ENCODE results near the gene SPINK5.

The SPINK5 gene

DNA sequence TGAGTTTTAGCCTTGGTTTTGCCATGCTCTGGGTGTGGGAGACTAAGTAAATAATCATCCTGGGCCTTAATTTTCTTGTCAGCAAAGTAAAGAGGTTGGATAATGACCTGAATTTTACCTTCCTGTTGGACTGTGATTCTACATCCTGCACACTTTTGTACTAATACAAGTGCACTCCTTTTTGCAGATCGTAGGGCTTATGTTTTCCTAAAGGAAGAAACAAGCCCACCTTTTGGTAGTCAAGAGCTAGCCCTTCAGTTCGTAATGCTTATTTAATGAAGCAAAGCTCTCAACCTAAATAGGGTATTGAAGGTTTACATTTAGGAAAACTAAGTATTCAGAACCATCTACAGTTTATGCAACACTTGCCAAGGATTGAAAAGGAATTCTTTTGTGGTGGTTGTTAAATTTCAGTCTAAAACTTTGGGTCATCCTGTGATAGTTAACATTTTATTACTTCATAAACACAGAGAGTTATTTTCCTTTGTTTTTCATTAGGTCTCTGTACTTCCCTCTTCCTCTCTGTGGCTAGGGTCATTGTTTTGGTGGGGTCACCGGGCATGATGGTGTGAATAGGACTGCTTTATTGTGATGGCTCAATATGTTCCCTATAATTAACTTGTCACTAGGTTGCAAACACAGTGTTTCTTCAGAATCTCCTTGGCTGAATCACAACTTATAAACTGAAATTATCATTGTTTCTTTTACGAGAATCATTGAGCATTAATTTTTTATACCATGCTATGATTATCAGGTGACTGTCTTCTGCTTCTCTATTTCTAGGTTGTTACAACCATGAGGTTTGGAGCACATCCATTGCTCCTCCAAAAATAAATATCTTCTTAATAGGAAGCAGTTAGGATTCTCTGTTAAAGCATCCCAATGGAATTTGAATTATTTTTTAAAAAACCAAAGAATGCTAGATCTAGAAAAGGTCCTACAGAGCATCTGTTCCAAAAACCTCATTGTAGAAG lies 28.5 kb downstream of the SPINK5 start:
- DNase-seq (ENCODE audit: low read depth, low spot score) = no peak

DNA sequence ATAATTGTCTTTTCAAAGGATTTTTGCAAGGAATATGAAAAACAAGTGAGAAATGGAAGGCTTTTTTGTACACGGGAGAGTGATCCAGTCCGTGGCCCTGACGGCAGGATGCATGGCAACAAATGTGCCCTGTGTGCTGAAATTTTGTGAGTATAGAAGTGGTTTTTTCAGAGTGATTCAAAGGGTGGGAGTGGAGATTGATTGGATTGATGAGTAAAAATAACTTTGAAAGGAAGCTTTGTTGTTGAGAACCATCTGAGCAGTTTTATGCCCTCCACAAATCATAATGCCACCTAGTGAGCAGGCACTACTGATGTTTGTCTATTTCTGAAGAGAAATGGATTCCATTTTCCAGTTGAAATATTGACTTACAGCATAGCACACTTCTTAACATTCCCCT lies 30.6 kb downstream of the SPINK5 start:
- no peak for DNase-seq (ENCODE audit: low read depth, low spot score)

DNA sequence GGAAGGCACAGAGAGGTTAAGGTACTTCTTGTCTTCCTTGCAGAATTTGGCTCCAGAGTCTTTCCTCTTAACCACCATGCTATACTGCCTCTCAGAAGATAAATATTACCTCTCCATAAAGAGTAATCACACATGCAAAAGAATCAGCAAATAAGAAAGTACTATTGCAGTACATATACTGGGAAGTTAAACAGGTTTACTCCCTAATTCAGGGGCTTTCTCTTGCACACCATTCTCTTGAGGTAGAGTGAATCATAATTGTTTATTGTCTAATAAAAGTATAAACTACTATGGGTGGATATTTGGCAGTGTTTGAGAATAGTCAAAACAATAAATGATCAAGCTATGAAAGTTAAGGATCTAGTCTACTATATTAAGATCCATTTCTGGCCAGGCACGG lies 40.4 kb downstream of the SPINK5 start:
- no peak for DNase-seq (ENCODE audit: low read depth, low spot score)

DNA sequence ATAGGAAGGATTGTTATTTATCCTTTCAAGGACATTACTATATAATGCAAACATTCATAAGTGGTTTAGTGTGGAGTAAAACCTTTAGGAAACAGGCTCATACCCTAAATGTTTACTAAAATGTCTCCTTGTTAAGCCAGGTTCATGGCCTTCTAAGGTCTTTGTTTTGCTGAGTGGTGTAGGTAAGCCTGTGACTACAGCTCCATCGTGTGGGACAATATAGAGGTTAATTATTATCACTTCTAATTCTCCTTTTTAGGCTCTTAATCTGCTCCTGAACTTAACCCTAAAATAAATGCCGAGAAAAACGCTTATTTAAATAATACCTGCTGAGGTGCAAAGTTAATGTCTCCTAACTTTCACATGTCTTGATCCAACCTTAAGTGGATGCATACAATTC lies 43.8 kb downstream of the SPINK5 start:
- no peak for DNase-seq (ENCODE audit: low read depth, low spot score)

DNA sequence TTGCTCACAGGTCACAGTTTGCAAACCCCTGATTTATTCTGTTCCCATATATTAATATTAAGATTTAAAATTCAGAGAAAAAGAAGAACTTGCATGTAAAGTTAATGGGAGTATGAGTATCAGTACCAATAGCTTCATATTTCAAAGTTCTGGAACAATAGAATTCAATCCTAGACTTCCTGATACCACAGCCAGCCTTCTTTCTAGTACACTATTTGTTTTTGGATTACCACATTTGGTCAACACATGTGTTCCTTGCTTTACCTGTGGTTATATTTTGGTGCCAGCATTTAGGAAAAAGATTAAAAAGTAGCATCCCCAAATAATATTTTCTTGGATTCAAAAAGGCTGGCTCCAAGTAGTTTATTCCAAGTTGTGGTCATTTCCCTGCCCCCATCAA lies 49.5 kb downstream of the SPINK5 start:
- no peak for DNase-seq (ENCODE audit: low read depth, low spot score)

DNA sequence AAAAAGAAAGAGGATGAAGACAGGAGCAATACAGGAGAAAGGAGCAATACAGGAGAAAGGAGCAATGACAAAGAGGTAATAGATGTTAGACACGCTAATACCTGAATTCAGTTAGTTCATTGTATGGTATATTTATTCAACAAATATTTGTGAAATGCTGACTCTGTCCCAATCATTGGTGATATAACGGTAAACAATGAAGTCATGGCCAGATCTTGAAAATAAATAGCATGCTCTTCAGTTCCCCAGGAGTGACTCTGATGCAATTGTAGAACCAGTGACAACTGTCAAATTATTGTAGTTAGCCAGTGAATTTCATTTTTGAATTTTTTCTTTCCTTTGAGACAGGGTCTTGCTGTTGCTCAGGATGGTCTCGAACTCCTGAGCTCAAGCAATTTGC lies 56.5 kb downstream of the SPINK5 start:
- no peak for DNase-seq (ENCODE audit: low read depth, low spot score)

DNA sequence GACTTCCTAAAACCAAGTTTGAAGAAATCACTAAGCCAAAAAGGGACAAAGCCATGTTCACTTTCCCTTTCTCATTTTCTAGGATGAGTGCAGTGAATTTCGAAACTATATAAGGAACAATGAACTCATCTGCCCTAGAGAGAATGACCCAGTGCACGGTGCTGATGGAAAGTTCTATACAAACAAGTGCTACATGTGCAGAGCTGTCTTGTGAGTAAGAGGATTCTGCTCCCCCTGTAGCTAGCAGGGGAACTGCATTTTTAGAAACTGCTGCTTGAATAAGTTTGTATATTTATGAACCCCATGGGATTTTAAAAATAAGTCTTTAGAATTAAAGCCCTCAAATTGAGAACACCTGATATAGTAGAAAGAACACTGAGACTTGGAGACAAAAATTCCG lies 61.9 kb downstream of the SPINK5 start:
- no peak for DNase-seq (ENCODE audit: low read depth, low spot score)

DNA sequence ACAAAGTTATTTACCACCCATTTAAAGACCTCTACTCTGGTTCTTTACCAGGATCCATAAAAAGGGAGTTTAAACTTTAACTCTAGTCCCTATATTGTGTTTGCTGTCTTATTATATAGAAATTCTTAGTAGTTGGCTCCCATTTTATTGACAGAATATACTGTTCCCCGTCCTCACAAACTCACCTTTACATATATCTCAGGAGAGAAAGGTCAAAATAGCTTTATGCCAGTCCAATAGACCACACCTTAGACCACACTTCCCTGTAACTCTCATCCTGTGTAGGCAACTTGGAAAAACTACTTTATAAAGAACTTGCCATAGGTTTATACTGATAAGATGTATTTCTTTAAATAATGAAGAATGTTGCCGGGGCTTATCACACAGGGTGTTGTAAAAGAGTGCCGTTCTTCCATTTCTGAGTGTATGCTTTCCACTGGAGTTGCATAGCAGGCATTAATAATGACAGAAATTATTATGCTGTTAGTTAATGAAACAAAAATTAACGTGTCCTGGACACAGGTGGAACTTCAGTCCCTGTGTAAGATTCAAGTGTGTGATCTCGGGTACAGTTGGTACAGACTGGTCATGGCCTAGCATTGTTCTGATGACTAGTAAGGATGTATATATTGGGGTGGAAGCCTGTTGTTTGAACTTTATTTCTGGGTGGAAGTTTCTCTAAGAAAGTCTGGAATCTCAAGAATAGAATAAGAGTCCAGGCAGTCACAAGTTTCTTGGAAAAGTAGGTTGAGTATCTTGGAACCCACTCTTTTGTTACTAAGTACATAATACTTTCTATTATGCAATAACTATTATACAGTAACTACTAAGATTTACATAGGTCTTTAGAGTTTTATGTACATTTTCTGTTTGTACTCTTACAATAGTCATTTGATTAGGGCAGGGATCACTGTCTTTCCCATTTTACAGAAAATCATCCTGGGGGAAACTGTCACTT lies 71.6 kb downstream of the SPINK5 start:
- no peak for DNase-seq (ENCODE audit: low read depth, low spot score)

DNA sequence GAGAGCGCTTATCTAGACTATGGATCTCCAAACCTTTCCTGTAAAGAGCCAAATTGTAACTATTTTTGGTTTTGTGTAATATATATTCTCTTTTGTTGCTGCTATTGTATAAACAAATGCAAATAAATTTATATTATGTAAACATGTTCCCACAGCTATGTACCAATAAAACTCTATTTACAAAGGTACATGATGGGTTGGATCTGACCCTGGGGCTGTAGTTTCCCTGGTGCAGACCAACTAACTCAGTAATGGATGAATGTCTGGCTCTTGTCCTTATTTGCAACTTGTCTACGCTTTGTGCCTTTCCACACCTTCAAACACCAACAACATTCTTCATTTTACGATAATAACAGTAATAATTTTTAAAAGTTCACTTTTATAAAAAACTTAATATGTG lies 77.1 kb downstream of the SPINK5 start:
- no peak for DNase-seq (ENCODE audit: low read depth, low spot score)

DNA sequence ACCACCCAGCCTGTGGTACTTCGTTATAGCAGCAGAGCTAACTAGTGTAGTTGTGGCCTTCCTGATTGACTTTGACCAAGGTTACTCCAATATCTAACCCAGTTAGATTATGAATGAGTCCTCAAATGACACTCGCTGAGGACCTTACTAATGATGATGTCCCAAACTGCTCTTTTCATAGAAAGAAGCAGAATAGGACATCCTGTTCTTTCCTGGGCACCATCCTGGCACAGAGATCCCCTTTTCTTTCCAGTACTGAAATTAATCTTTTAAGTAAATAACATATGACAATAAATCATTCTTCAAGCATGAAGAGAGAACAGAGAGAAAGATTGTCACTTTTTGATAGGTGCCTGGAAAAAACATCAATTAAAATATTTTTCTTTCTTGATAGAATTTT lies 77.9 kb downstream of the SPINK5 start:
- DNase-seq (ENCODE audit: low read depth, low spot score) = no peak

DNA sequence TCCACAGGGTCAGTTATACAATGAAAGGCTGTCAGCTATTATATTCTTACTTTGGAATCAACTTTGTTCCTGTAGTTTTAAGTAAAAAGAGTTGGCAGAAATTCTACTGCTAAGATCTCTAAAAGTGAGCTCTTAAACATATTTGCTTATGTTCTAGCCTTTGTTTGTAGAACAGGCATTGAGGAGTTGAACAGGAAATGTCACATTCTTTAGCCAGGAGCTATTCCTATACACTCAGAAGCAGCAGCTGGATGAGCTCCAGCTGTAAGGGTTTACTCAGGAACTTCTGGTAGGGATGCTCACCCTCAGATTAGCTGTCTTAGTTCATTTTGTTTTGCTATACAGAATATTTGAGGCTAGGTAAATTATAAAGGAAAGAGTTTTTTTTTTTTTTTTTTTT lies 82.1 kb downstream of the SPINK5 start:
- DNase-seq (ENCODE audit: low read depth, low spot score) = no peak

DNA sequence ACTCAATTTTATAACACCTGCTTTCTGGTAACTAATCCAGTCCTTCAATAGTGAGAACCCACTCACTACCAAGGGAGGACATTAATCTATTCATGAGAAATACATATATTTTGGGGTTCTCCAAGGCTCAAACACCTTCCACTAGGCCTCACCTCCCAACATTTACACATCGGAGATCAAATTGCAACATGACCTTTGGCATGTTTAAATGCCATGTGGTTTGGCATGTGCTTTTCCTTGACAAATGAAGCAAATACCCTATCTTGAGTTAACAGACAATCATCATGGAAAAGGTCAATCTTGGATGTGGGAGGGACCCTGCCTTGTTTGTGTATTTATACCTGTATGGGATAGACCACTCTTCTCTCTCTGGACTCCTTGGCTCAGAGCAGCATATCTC lies 82.7 kb downstream of the SPINK5 start:
- no peak for DNase-seq (ENCODE audit: low read depth, low spot score)

DNA sequence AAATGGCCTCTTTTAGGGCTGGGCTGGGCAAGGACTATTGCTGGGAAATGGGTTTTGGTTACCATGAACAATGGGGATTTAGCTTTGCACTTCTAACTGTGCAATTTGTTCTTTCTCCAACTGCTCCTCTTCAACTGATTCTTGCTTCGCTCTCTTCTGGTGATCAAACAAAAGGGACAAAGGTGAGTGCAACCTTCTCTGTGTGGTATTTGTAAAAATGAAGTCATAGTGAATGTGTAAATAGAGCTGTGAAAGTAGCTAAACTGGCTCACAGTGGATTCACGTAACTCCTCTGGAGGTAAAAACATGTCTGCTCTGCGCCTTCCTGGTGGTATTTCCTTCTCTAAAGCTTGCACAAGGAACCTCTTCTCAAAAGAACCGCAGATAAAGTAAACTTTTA lies 83.6 kb downstream of the SPINK5 start:
- no peak for DNase-seq (ENCODE audit: low read depth, low spot score)

DNA sequence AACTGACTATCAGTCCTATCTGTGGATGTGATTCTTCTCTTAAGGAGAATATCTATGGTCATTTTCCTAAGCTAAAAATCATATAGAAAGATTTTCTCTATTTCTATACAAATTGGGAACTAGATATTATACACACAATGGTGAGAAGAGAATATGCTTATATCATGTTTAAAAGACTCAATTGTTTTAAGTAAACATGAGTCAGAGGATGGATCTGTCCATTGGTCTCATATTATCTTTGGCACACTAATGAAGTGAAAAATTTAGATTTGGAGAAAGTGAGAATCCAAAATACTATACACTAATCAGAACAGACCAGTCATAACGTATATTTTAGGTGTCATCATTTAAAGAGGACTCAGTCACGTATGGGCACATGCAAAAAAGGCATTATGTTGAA lies 88.1 kb downstream of the SPINK5 start:
- DNase-seq (ENCODE audit: low read depth, low spot score) = no peak

DNA sequence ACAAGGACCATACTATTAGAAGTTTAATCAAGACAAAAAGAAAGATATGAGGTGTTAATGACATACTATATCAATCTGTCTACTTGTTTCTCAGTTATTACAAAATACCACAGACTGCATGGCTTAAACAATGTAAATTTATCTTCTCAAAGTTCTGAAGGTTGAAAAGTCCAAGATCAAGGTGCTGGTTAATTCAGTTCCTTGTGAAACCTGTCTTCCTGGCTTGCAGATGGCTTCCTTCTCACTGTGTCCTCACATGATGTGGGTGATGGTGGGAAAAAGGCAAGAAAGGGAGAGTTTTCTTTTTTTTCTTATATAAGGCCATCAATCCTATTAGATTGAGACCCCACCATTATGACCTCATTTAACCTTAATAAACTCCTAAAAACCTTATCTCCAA lies 89.0 kb downstream of the SPINK5 start:
- DNase-seq (ENCODE audit: low read depth, low spot score) = no peak

DNA sequence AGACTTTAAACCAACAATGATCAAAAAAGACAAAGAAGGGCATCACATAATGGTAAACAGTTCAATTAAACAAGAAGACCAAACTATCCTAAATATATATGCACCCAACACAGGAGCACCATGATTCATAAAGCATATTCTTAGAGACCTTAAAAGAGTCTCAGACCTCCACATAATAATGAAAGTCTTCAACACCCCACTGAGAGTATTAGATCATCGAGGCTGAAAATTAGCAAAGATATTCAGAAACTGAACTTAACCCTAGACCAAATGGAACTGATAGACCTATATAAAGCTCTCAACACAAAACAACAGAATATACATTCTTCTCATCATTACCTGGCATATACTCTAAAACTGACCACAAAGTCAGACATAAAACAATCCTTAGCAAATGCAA lies 92.8 kb downstream of the SPINK5 start:
- DNase-seq (ENCODE audit: low read depth, low spot score) = no peak

DNA sequence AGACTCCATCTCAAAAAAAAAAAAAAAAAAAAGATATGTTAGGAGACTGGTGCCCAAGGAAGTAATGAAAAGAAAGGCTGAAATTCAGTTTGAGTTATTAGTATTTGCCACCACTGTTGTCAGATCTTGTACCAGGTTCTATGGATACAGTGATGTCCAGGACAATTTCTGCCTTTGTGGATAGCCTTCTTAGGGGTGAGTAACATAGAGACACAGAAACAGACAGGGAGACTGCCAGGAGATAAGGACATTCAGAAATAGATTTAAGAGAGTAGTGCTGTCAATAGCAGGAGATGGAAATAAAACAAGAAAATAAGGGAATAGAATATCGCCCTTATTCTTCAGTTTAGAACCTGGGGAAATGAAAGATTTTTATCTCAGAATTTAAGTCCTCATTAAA lies 98.3 kb downstream of the SPINK5 start:
- no peak for DNase-seq (ENCODE audit: low read depth, low spot score)

DNA sequence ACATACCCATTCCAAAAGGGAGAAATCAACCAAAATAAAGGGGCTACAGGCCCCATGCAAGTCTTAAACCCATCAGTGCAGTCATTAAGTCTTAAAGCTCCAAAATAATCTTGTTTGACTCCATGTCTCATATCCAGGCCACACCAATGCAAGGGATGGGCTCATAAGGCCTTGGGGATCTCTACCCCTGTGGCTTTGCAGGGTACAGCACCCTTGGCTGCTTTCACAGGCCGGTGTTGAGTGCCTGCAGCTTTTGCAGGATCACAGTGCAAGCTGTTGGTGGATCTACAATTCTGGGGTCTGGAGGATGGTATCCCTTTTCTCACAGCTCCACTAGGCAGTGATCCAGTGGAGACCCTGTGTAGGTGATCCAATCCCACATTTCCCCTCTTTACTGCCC lies 99.6 kb downstream of the SPINK5 start:
- no peak for DNase-seq (ENCODE audit: low read depth, low spot score)

DNA sequence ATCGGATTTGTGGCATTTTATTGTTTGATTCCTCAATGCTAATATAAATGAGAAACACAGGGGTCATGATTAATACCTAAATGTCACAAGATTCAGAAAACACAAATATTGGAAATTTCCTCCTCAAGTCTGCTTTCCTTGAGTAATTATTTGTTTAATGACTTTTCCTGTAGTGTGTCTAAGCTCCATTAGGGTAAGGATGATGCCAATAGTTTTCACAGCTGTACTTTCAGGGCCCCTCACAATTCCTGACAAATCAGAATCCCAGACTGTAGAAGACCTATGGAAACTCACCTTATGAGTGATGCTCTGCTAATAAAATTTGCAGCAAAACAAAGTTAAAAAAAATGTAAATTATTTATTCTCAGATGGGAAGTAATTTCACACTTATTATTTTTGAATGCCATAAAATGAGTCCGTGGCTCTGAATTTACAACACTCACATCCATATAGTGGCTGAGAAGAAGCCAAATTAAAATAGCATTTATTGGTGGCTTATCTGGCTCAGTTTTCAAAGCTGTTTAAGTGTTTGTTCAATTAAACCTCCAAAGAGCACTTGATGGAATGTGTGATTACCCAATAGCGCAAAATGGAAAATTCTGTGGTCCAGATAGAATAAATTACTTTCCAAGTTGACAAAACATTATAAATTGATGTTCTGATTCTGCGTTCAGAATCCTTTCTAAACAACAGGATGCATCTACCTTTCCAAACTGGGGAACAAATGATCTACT lies 102.9 kb downstream of the SPINK5 start:
- DNase-seq (ENCODE audit: low read depth, low spot score) = no peak

DNA sequence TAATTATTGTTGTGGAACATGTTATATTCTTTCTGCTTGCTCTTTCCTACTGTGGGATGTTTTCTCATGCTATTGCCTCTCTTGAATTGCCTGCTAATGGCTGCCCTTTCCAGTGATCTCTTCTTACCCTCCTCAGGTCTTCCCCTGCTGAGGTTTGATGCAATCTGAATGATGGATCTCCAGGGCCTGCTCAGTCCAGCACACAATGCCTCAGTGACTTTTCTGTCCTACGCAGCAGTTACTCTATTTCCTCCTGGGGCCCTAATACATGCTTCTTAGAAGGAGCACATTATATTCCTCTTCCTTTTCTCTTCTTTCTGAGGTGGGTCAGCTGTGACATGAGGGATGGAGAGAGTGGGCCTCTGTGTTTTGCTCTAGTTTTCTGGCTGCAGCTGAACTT lies 104.5 kb downstream of the SPINK5 start, which contains the start of gene SPINK14:
TSS of gene SPINK14 (plus strand) at position 301 of the 400 bp plus-strand sequence. CDS start 1,187 bp downstream, outside the sequence.
- no peak for DNase-seq (ENCODE audit: low read depth, low spot score)

DNA sequence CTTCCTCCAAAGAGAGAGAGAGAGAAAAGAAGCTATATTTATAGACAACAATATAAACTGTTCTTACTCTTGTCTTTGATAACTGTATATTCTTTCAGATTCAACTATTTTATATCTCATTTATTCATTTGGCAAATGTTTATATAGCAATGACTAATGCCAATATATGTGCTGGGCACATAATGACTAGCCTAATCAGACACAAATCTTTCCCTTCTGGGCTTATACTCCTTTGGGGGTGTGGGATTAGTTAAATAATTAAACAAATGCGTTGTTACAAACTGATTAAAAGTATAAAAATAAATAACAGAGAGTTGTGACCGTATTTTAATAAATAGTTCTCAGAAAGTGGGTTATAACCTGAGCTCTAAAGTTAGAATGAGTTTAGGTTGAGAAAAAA lies 108.6 kb downstream of the SPINK5 start:
- DNase-seq (ENCODE audit: low read depth, low spot score) = no peak

DNA sequence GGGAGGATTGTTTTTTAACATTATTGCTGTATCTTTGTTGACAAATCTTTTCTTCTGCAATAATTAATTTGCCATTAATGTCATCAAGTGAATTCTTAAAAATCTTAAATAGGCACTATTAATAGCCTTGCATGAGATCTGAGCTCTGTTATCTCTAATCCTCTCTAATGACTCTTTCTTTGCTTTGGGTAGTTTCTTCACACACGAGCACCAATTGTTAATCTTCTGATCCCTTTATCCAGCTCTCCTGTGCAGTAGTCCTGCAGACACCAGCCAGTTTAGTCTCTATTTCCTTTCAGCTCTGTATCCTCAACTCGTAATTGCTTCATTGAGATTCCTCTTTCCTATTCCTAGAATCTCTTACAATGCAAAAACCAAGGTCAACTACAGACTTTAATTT lies 112.7 kb downstream of the SPINK5 start:
- DNase-seq (ENCODE audit: low read depth, low spot score) = no peak
